Astrocyte (in vitro differentiated cells and primary cell): ENCODE data around the gene HSF5. TPM values are rescaled to one million over a fixed set of nuclear protein-coding genes. Genes with fewer than 3 reads are reported as not detected.
A peak's percentile ranks its signal among the peaks of the same experiment; 100 is the strongest.

Source experiments
- DNase-seq: peaks from one replicate; pipeline ENCODE4 v3.0.0-alpha.2; 2010; ENCODE audit warnings: low read depth
- FAIRE-seq: peaks from 2 replicates; lab custom pipeline; 2011; peaks lifted over from hg19 to GRCh38; lab: Jason Lieb, UNC
- H2AFZ ChIP-seq: 2 replicates; pipeline ENCODE4 v1.6.0; 2012; ENCODE audit warnings: low read depth, low read length, inconsistent platforms
- H3K27ac ChIP-seq: 2 replicates; pipeline ENCODE4 v1.5.1; 2011; ENCODE audit warnings: low read depth, low read length, inconsistent platforms
- H3K27me3 ChIP-seq: 2 replicates; pipeline ENCODE4 v1.6.0; 2011; ENCODE audit warnings: low read length, inconsistent platforms; ENCODE audit not compliant: insufficient read depth
- H3K36me3 ChIP-seq: 2 replicates; pipeline ENCODE4 v1.5.1; 2011; ENCODE audit warnings: low read length, inconsistent platforms; ENCODE audit not compliant: insufficient read depth
- H3K4me1 ChIP-seq: 2 replicates; pipeline ENCODE4 v1.5.1; 2011; ENCODE audit warnings: low read length, inconsistent platforms; ENCODE audit not compliant: insufficient read depth
- H3K4me2 ChIP-seq: 2 replicates; pipeline ENCODE4 v1.6.0; 2012; ENCODE audit warnings: low read length, inconsistent platforms
- H3K4me3 ChIP-seq: 2 replicates; pipeline ENCODE4 v1.5.1; 2011; ENCODE audit warnings: low read depth, mild to moderate bottlenecking, low read length, inconsistent platforms; ENCODE audit not compliant: insufficient read depth
- H3K79me2 ChIP-seq: 2 replicates; pipeline ENCODE4 v1.6.0; 2012; ENCODE audit warnings: mild to moderate bottlenecking, low read length, inconsistent platforms; ENCODE audit not compliant: insufficient read depth
- H3K9ac ChIP-seq: 2 replicates; pipeline ENCODE4 v1.6.0; 2012; ENCODE audit warnings: mild to moderate bottlenecking, low read length, inconsistent platforms
- H3K9me3 ChIP-seq: 2 replicates; pipeline ENCODE4 v1.5.1; 2012; ENCODE audit warnings: low read depth, mild to moderate bottlenecking, low read length, inconsistent platforms; ENCODE audit not compliant: insufficient read depth
- H4K20me1 ChIP-seq: 2 replicates; pipeline ENCODE4 v1.6.0; 2012; ENCODE audit warnings: low read length, inconsistent platforms; ENCODE audit not compliant: insufficient read depth
- H3K27ac Mint-ChIP-seq: one replicate; pipeline ENCODE4 v1.8.0; 2021; ENCODE audit warnings: mild to moderate bottlenecking, mixed read lengths; ENCODE audit not compliant: unreplicated experiment
- H3K27me3 Mint-ChIP-seq: one replicate; pipeline ENCODE4 v1.8.0; 2021; ENCODE audit warnings: low read depth, mixed read lengths; ENCODE audit not compliant: unreplicated experiment
- H3K36me3 Mint-ChIP-seq: one replicate; pipeline ENCODE4 v1.8.0; 2021; ENCODE audit warnings: low read depth, mixed read lengths; ENCODE audit not compliant: unreplicated experiment
- H3K4me1 Mint-ChIP-seq: one replicate; pipeline ENCODE4 v1.8.0; 2021; ENCODE audit warnings: low read depth, mixed read lengths; ENCODE audit not compliant: unreplicated experiment
- H3K4me3 Mint-ChIP-seq: one replicate; pipeline ENCODE4 v1.8.0; 2021; ENCODE audit warnings: mild to moderate bottlenecking, moderate library complexity, mixed read lengths; ENCODE audit not compliant: unreplicated experiment
- H3K9me3 Mint-ChIP-seq: one replicate; pipeline ENCODE4 v1.8.0; 2021; ENCODE audit warnings: mild to moderate bottlenecking, mixed read lengths; ENCODE audit not compliant: unreplicated experiment
- EZH2 ChIP-seq: IDR thresholded peaks from 2 replicates; pipeline ENCODE4 v1.6.1; 2012; ENCODE audit warnings: mild to moderate bottlenecking, low read length, inconsistent platforms; ENCODE audit not compliant: insufficient read depth
- total RNA-seq: library from RNA; stranded (reverse); gene quantifications from 2 replicates; pipeline ENCODE4 v1.2.1, GENCODE V29; 2021
- TF ChIP-seq, protein P1 (sequence below): IDR thresholded peaks from 2 replicates; pipeline ENCODE4 v1.5.1; 2011; ENCODE audit warnings: low read depth, mild to moderate bottlenecking, inconsistent platforms, low read length, moderate library complexity; ENCODE audit not compliant: insufficient read depth

Gene HSF5
- total RNA-seq, 1 donor from 2014 or later: not detected

GRCh38 chr17:58517928-58518609 is 29.9 kb upstream of the HSF5 start:
- H3K36me3 ChIP-seq: no peaks in the 10 kb centered on the region
- H3K9me3 ChIP-seq: no peaks in the 10 kb centered on the region
- H3K27me3 ChIP-seq: no peaks in the 10 kb centered on the region
- peak overlapping the region; percentile 93 for H3K4me2 ChIP-seq
- Mint-ChIP-seq H3K4me3 (peak overlapping the region; percentile 93), H3K27me3 (peaks cover 8% of the 10 kb centered on the region), H3K27ac (peak overlapping the region; percentile 97), H3K9me3 (no peaks in the 10 kb centered on the region), H3K4me1 (peaks cover 13% of the 10 kb centered on the region), H3K36me3 (no peaks in the 10 kb centered on the region)
- FAIRE-seq (no peak), DNase-seq (peak; percentile 100)
- peak overlapping the region; percentile 88 for H2AFZ ChIP-seq
- H3K4me1 ChIP-seq: peaks cover 22% of the 10 kb centered on the region
- H4K20me1 ChIP-seq: peaks cover 7% of the 10 kb centered on the region
- H3K4me3 ChIP-seq: peak overlapping the region; percentile 76
- peaks cover 5% of the 10 kb centered on the region for H3K79me2 ChIP-seq
- TF ChIP-seq EZH2: no peak
- TF ChIP-seq, protein P1, sequence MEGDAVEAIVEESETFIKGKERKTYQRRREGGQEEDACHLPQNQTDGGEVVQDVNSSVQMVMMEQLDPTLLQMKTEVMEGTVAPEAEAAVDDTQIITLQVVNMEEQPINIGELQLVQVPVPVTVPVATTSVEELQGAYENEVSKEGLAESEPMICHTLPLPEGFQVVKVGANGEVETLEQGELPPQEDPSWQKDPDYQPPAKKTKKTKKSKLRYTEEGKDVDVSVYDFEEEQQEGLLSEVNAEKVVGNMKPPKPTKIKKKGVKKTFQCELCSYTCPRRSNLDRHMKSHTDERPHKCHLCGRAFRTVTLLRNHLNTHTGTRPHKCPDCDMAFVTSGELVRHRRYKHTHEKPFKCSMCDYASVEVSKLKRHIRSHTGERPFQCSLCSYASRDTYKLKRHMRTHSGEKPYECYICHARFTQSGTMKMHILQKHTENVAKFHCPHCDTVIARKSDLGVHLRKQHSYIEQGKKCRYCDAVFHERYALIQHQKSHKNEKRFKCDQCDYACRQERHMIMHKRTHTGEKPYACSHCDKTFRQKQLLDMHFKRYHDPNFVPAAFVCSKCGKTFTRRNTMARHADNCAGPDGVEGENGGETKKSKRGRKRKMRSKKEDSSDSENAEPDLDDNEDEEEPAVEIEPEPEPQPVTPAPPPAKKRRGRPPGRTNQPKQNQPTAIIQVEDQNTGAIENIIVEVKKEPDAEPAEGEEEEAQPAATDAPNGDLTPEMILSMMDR: no peak
- H3K27ac ChIP-seq: peak overlapping the region; percentile 78
- H3K9ac ChIP-seq: peak overlapping the region; percentile 85

- peaks cover 5% of the 10 kb centered on the region for H3K79me2 ChIP-seq
- no peak overlapping the region for H3K27ac Mint-ChIP-seq
- H3K9me3 Mint-ChIP-seq: no peaks in the 10 kb centered on the region
- H3K36me3 ChIP-seq: peaks cover under 1% of the 10 kb centered on the region
- peaks cover 13% of the 10 kb centered on the region for H4K20me1 ChIP-seq
- H3K4me2 ChIP-seq: peak overlapping the region; percentile 93
- H3K9me3 ChIP-seq: no peaks in the 10 kb centered on the region
- peak overlapping the region; percentile 67 for H3K9ac ChIP-seq
- H3K27ac ChIP-seq: peak overlapping the region; percentile 2
- peaks cover 9% of the 10 kb centered on the region for H3K27me3 Mint-ChIP-seq
- H3K4me1 Mint-ChIP-seq: peaks cover 13% of the 10 kb centered on the region
- H3K4me3 ChIP-seq: peak overlapping the region; percentile 59
- no peaks in the 10 kb centered on the region for H3K36me3 Mint-ChIP-seq
- H3K27me3 ChIP-seq: no peaks in the 10 kb centered on the region
- H2AFZ ChIP-seq: peak overlapping the region; percentile 77
- DNase-seq: no peak
- H3K4me1 ChIP-seq: peaks cover 22% of the 10 kb centered on the region
- H3K4me3 Mint-ChIP-seq: peak overlapping the region; percentile 93
- FAIRE-seq: no peak
- no peak for TF ChIP-seq EZH2
- TF ChIP-seq, protein P1: no peak
Observed at GRCh38 chr17:58517378-58517927, 29.2 kb upstream of the HSF5 start.
